HepG2 (cell line): Measurements from ENCODE around the gene FAM117A. TPM values are rescaled to one million over a fixed set of nuclear protein-coding genes. Genes with fewer than 3 reads are reported as not detected.

Experiments used
- CBX5 ChIP-seq: sonication (generic); formaldehyde crosslinking; IDR thresholded peaks from 2 replicates; pipeline ENCODE4 v1.4.0; 2020; ENCODE audit warnings: missing genetic modification reagents, borderline replicate concordance
- FOSL1 ChIP-seq: sonication (generic); formaldehyde crosslinking; IDR thresholded peaks from 2 replicates; pipeline ENCODE4 v1.9.0; 2021; ENCODE audit warnings: missing genetic modification reagents, borderline replicate concordance
- FOSL2 ChIP-seq: sonication (generic); formaldehyde crosslinking; IDR thresholded peaks from 2 replicates; pipeline ENCODE4 v1.4.0; 2020; ENCODE audit warnings: missing genetic modification reagents
- GPBP1L1 ChIP-seq: sonication (generic); formaldehyde crosslinking; IDR thresholded peaks from 2 replicates; pipeline ENCODE4 v1.5.0; 2020; ENCODE audit warnings: mild to moderate bottlenecking, missing genetic modification reagents
- HNRNPH1 ChIP-seq: fragments of 200-400 bp; formaldehyde crosslinking; optimal IDR thresholded peaks from 2 replicates; pipeline ENCODE3; 2017; ENCODE audit warnings: mild to moderate bottlenecking, low read depth, low read length
- PBX2 ChIP-seq: IDR thresholded peaks from 2 replicates; pipeline ENCODE4 v1.6.1; 2016; ENCODE audit warnings: control low read depth
- SAP130 ChIP-seq: IDR thresholded peaks from 2 replicates; pipeline ENCODE4 v1.6.1; 2016; ENCODE audit warnings: low read depth
- SMARCC2 ChIP-seq: fragments of 450-650 bp; IDR thresholded peaks from 2 replicates; pipeline ENCODE4 v1.6.1; 2017; ENCODE audit warnings: antibody characterized with exemption, mild to moderate bottlenecking
- SNRNP70 ChIP-seq: fragments of 200-400 bp; formaldehyde crosslinking; IDR thresholded peaks from 2 replicates; pipeline ENCODE4 v1.6.1; 2017; ENCODE audit warnings: mild to moderate bottlenecking, low read depth, low read length, moderate library complexity
- SOX5 ChIP-seq: IDR thresholded peaks from 2 replicates; pipeline ENCODE4 v1.6.1; 2016; ENCODE audit warnings: borderline replicate concordance
- SP5 ChIP-seq: IDR thresholded peaks from 2 replicates; pipeline ENCODE4 v1.6.1; 2016; ENCODE audit warnings: low read depth, borderline replicate concordance
- SSRP1 ChIP-seq: IDR thresholded peaks from 2 replicates; pipeline ENCODE4 v1.6.1; 2016; ENCODE audit warnings: control low read depth
- YY1 ChIP-seq: IDR thresholded peaks from 2 replicates; pipeline ENCODE4 v1.6.1; 2011; ENCODE audit warnings: low read length, low read depth, moderate library complexity, mild to moderate bottlenecking; ENCODE audit not compliant: insufficient read depth, insufficient replicate concordance
- ZBTB42 ChIP-seq: sonication (generic); formaldehyde crosslinking; IDR thresholded peaks from 2 replicates; pipeline ENCODE4 v1.5.0; 2020; ENCODE audit warnings: mild to moderate bottlenecking, missing genetic modification reagents
- ZBTB49 ChIP-seq: sonication (generic); formaldehyde crosslinking; IDR thresholded peaks from 2 replicates; pipeline ENCODE4 v1.4.0; 2020; ENCODE audit warnings: missing genetic modification reagents, borderline replicate concordance
- ZFP36L2 ChIP-seq: sonication (generic); formaldehyde crosslinking; IDR thresholded peaks from 2 replicates; pipeline ENCODE4 v1.4.0; 2020; ENCODE audit warnings: missing genetic modification reagents
- ZNF205 ChIP-seq: IDR thresholded peaks from 2 replicates; pipeline ENCODE4 v1.6.1; 2018; ENCODE audit warnings: missing biosample characterization, missing genetic modification reagents
- ZNF367 ChIP-seq: sonication (generic); formaldehyde crosslinking; IDR thresholded peaks from 2 replicates; pipeline ENCODE4 v1.4.0; 2020; ENCODE audit warnings: missing genetic modification reagents, borderline replicate concordance
- ZNF446 ChIP-seq: sonication (generic); formaldehyde crosslinking; IDR thresholded peaks from 2 replicates; pipeline ENCODE4 v1.5.0; 2020; ENCODE audit warnings: mild to moderate bottlenecking, missing genetic modification reagents
- polyA plus RNA-seq, 8 experiments: library from polyadenylated mRNA; depleted of rRNA in 3 of 8; stranded (reverse) in 7 of 8; unstranded in 1 of 8; fragments of >200 nt; fragmentation: Illumina TruSeq in 4 of 8; extraction: Trizol in 4 of 8; gene quantifications; 2 replicates each; pipeline versions ENCODE4 v1.2.1 to v1.2.3, GENCODE V29; 2011 to 2016; ENCODE audit warnings: low read depth in 4 of 8, missing spikeins in 1 of 8, mixed read lengths in 1 of 8; ENCODE audit not compliant: insufficient read depth in 1 of 8
- total RNA-seq, 5 experiments: library from RNA; depleted of rRNA; stranded (reverse); fragments of >200 nt; fragmentation: Illumina TruSeq; extraction: Trizol; gene quantifications; 2 replicates each; pipeline ENCODE4 v1.2.3, GENCODE V29; 2016; ENCODE audit warnings: low read depth in 1 of 5
- TF ChIP-seq, protein P1 (sequence below): sonication (generic); formaldehyde crosslinking; conservative IDR thresholded peaks from 2 replicates; pipeline ENCODE4 v1.5.0; 2020; ENCODE audit warnings: missing genetic modification reagents
- TF ChIP-seq, protein P2 (sequence below): sonication (generic); formaldehyde crosslinking; IDR thresholded peaks from 2 replicates; pipeline ENCODE4 v1.8.0; 2022; ENCODE audit warnings: missing genetic modification reagents, mild to moderate bottlenecking, inconsistent platforms, borderline replicate concordance

Gene FAM117A
- total and polyA plus RNA-seq, 2 of the 13 experiments (the other 11 are each of a cell fraction or from before 2014, with no cell fraction given), result 12.1 to 19.8 TPM

- TF ChIP-seq GPBP1L1, result no peak
- no peak for TF ChIP-seq FOSL1 (CRISPR knock-in tag)
- peak; percentile 61; the same call in 1 of the 2 replicates for TF ChIP-seq CBX5
- peak; percentile 58 for TF ChIP-seq HNRNPH1
- TF ChIP-seq YY1, result peak; percentile 100
- peak; percentile 9; the same call in 1 of the 2 replicates for TF ChIP-seq SP5
- no peak for TF ChIP-seq SMARCC2
- TF ChIP-seq ZBTB42 (CRISPR knock-in tag), result 0 out of 2 replicates have a peak, but pooled peaks have one; percentile 45
- TF ChIP-seq ZFP36L2 (CRISPR knock-in tag), result no peak
- TF ChIP-seq PBX2, result peak; percentile 93
- peak; percentile 60; the same call in 1 of the 2 replicates for TF ChIP-seq SOX5 (CRISPR knock-in tag)
- no peak; the same call in none of the 2 replicates for TF ChIP-seq ZNF446 (CRISPR knock-in tag)
- no peak for TF ChIP-seq SNRNP70
- TF ChIP-seq FOSL2 (CRISPR knock-in tag), result peak; percentile 50
- 0 out of 2 replicates have a peak, but pooled peaks have one; percentile 52 for TF ChIP-seq ZNF205
- TF ChIP-seq SSRP1, result peak; percentile 95; the same call in 1 of the 2 replicates
- TF ChIP-seq, protein P1, sequence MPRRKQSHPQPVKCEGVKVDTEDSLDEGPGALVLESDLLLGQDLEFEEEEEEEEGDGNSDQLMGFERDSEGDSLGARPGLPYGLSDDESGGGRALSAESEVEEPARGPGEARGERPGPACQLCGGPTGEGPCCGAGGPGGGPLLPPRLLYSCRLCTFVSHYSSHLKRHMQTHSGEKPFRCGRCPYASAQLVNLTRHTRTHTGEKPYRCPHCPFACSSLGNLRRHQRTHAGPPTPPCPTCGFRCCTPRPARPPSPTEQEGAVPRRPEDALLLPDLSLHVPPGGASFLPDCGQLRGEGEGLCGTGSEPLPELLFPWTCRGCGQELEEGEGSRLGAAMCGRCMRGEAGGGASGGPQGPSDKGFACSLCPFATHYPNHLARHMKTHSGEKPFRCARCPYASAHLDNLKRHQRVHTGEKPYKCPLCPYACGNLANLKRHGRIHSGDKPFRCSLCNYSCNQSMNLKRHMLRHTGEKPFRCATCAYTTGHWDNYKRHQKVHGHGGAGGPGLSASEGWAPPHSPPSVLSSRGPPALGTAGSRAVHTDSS (CRISPR knock-in tag), result peak; percentile 77; the same call in 1 of the 2 replicates
- peak; percentile 89 for TF ChIP-seq SAP130 (CRISPR knock-in tag)
- TF ChIP-seq, protein P2, sequence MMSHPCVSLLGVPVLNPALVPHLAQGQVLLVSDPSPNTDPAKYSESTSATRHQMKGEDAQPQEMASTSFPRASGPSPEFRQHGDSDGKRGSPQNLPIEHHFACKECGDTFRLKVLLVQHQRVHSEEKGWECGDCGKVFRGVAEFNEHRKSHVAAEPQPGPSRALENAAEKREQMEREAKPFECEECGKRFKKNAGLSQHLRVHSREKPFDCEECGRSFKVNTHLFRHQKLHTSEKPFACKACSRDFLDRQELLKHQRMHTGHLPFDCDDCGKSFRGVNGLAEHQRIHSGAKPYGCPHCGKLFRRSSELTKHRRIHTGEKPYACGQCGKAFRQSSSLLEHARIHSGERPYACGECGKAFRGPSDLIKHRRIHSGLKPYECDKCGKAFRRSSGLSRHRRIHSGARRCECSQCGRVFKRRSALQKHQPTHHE (CRISPR knock-in tag), result no peak; the same call in 1 of the 2 replicates
- TF ChIP-seq ZNF367 (CRISPR knock-in tag), result no peak; the same call in 1 of the 2 replicates
- TF ChIP-seq ZBTB49 (CRISPR knock-in tag), result peak; percentile 83; the same call in 1 of the 2 replicates
Measured at GRCh38 chr17:49788478-49789242, 24.7 kb upstream of the FAM117A start, which contains the start of gene KAT7 (continued).
